ENCODE measurements around the gene DESI2. TPM values are rescaled to one million over a fixed set of nuclear protein-coding genes. Genes with fewer than 3 reads are reported as not detected.

DESI2 gene
- total RNA-seq, 2 donors from 2014 or later: 26.9 to 31.7 TPM

Other genes with a start within 250 kb of the DESI2 start
- 10 to 100 TPM; 45.0 to 51.0 TPM for gene ADSS2, start 201.2 kb upstream of the DESI2 start, total RNA-seq
- gene CATSPERE, start 191.9 kb upstream of the DESI2 start, total RNA-seq: under 1 TPM; 0.64 to 0.78 TPM
- gene COX20, start 182.5 kb downstream of the DESI2 start, total RNA-seq: 10 to 100 TPM; 21.3 to 31.4 TPM
- gene HNRNPU, start 211.4 kb downstream of the DESI2 start, total RNA-seq: 100 to 1,000 TPM; 403 to 475 TPM

Measured in natural killer cell treated with Interleukin-12 subunit alpha and Interleukin-12 subunit beta and Interleukin-15 and Interleukin-18, amount 100 ng/mL, for 72 hours (primary cell).